Measurements from ENCODE around the gene CNTNAP5.

DNA sequence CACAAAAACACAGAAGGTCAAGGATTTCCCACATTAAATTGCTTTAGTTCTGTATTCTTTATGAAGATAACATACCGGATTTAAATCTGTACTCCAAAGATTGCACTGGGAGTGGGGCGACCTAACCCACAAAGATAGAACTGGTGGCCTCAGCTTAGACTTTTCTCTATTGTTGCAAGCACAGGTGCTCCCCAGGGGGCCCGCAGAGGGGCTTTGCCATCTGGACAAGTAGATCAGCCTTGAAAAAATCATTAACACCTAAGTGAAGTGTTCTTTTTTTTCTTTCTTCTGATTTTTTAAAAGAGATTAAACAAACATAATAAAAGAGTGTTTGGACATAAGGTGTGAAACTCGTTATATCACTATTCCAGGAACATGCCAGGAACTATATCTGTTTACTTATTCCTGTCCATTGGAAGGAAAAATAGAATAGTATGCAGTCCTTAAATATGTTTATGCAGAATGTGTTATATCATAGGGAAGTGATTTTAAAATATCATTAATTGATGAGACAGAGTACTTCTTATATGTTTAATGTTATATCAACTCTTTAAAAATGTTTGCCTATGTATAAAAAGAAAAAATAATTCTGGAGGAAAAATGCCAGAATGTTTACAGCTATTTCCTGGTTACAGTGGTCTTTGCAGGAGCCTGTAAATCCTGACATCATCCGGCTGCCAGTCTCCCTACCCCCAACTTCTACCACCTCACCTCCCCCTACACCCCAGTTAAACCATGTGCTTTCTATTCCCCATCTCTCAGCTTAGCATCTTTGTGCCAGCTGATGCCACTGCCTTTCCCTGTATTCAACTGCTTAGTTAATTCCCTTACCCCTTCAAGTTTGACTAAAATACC lies 679.2 kb downstream of the CNTNAP5 start:
- TF ChIP-seq, protein P1, sequence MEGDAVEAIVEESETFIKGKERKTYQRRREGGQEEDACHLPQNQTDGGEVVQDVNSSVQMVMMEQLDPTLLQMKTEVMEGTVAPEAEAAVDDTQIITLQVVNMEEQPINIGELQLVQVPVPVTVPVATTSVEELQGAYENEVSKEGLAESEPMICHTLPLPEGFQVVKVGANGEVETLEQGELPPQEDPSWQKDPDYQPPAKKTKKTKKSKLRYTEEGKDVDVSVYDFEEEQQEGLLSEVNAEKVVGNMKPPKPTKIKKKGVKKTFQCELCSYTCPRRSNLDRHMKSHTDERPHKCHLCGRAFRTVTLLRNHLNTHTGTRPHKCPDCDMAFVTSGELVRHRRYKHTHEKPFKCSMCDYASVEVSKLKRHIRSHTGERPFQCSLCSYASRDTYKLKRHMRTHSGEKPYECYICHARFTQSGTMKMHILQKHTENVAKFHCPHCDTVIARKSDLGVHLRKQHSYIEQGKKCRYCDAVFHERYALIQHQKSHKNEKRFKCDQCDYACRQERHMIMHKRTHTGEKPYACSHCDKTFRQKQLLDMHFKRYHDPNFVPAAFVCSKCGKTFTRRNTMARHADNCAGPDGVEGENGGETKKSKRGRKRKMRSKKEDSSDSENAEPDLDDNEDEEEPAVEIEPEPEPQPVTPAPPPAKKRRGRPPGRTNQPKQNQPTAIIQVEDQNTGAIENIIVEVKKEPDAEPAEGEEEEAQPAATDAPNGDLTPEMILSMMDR (conservative IDR thresholded peaks at IDR 0.05 in 1 of 2, IDR thresholded peaks at IDR 0.05 in 1 of 2; ENCODE audit: extremely low read depth in 1 of 2, insufficient read depth in 1 of 2, low read depth in 1 of 2, low read length in 2 of 2): no peak
- TF ChIP-seq EZH2 (IDR thresholded peaks at IDR 0.05; ENCODE audit: borderline replicate concordance, low read length): no peak

Measured in mammary epithelial cell (primary cell).